K562 (cell line): ENCODE measurements around the gene ARHGAP30. TPM values are rescaled to one million over a fixed set of nuclear protein-coding genes. Genes with fewer than 3 reads are reported as not detected.

Experiments used
- ARID1B ChIP-seq: fragments of 450-650 bp; IDR thresholded peaks from 2 replicates; pipeline ENCODE4 v1.6.1; 2016; ENCODE audit warnings: antibody characterized with exemption, mild to moderate bottlenecking, inconsistent platforms
- CBX5 ChIP-seq: IDR thresholded peaks from 2 replicates; pipeline ENCODE4 v1.6.1; 2014; ENCODE audit warnings: low read depth, borderline replicate concordance
- MTA3 ChIP-seq: fragments of 450-650 bp; formaldehyde crosslinking; IDR thresholded peaks from 2 replicates; pipeline ENCODE4 v1.6.1; 2017; ENCODE audit warnings: mild to moderate bottlenecking, borderline replicate concordance
- NCOA2 ChIP-seq, 2 experiments: fragments of 450-650 bp; IDR thresholded peaks; 2 replicates each; pipeline ENCODE4 v1.6.1; 2018; ENCODE audit warnings: mild to moderate bottlenecking in 2 of 2, moderate library complexity in 1 of 2; ENCODE audit not compliant: partially characterized antibody in 2 of 2
- NFXL1 ChIP-seq: fragments of 450-650 bp; formaldehyde crosslinking; IDR thresholded peaks from 2 replicates; pipeline ENCODE4 v1.4.0; 2021; ENCODE audit warnings: mild to moderate bottlenecking
- POLR2G ChIP-seq: fragments of 200-400 bp; formaldehyde crosslinking; IDR thresholded peaks from 2 replicates; pipeline ENCODE4 v1.6.1; 2017; ENCODE audit warnings: low read depth, mild to moderate bottlenecking, antibody characterized with exemption, low read length, moderate library complexity
- PRPF4 ChIP-seq: fragments of 200-400 bp; formaldehyde crosslinking; IDR thresholded peaks from one replicate; pipeline ENCODE4 v1.6.1; 2017; ENCODE audit warnings: low read length, low read depth, mild to moderate bottlenecking; ENCODE audit not compliant: insufficient read depth, poor library complexity, severe bottlenecking
- SIX5 ChIP-seq, 2 experiments: IDR thresholded peaks; 2 replicates each; pipeline ENCODE4 v1.6.1; 2011; ENCODE audit warnings: low read length in 2 of 2, borderline replicate concordance in 1 of 2, low read depth in 1 of 2, mild to moderate bottlenecking in 1 of 2, moderate library complexity in 1 of 2; ENCODE audit not compliant: insufficient read depth in 1 of 2
- ZNF668 ChIP-seq: fragments of 250-450 bp; sonication (Bioruptor Pico); IDR thresholded peaks from 2 replicates; pipeline ENCODE4 v1.8.0; 2022; ENCODE audit warnings: mild to moderate bottlenecking, inconsistent platforms
- polyA plus RNA-seq, 8 experiments: library from polyadenylated mRNA; depleted of rRNA in 4 of 8; stranded (reverse) in 5 of 8; unstranded in 3 of 8; fragments of >200 nt; fragmentation: Nextera tagmentation in 2 of 8; fragmentation: Illumina TruSeq in 1 of 8; extraction: Ambion mirVana in 2 of 8; extraction: Trizol in 1 of 8; gene quantifications; 2 replicates each; pipeline versions ENCODE4 v1.2.1 to v1.2.3, GENCODE V29; 2011 to 2014; ENCODE audit warnings: inconsistent platforms in 1 of 8, missing spikeins in 1 of 8
- total RNA-seq, 7 experiments: library from RNA; depleted of rRNA in 6 of 7; stranded (reverse); fragments of >200 nt in 6 of 7; fragmentation: Illumina TruSeq in 2 of 7; extraction: Trizol in 2 of 7; gene quantifications; 2 replicates each; pipeline versions ENCODE4 v1.2.1 to v1.2.3, GENCODE V29; 2011 to 2021; ENCODE audit warnings: low replicate concordance in 1 of 7
- TF ChIP-seq, protein P1 (sequence below): IDR thresholded peaks from 3 replicates; pipeline ENCODE4 v1.6.1; 2011; ENCODE audit warnings: borderline replicate concordance, mild to moderate bottlenecking; ENCODE audit not compliant: insufficient read length, insufficient read depth
- TF ChIP-seq, protein P2 (sequence below), 2 experiments: IDR thresholded peaks; 2 replicates each; pipeline ENCODE4 v1.6.1; 2012; ENCODE audit warnings: improper control_type of control experiment in 2 of 2, low read depth in 2 of 2, low read length in 2 of 2, borderline replicate concordance in 1 of 2
- TF ChIP-seq, protein P3 (sequence below): sonication (generic); formaldehyde crosslinking; IDR thresholded peaks from 2 replicates; pipeline ENCODE4 v1.8.0; 2022; ENCODE audit warnings: mild to moderate bottlenecking, missing genetic modification reagents
- TF ChIP-seq, protein P4 (sequence below): fragments of 450-650 bp; IDR thresholded peaks from 2 replicates; pipeline ENCODE4 v1.7.0; 2016; ENCODE audit warnings: borderline replicate concordance
- TF ChIP-seq, protein P5 (sequence below): fragments of 450-650 bp; formaldehyde crosslinking; conservative IDR thresholded peaks from 2 replicates; pipeline ENCODE4 v1.4.0; 2022; ENCODE audit warnings: mild to moderate bottlenecking, missing genetic modification characterization

Gene ARHGAP30
- total and polyA plus RNA-seq, 9 of the 15 experiments (the other 6 are each of a cell fraction or from before 2014, with no cell fraction given) = 0.01 to 0.73 (median 0.12) TPM

DNA sequence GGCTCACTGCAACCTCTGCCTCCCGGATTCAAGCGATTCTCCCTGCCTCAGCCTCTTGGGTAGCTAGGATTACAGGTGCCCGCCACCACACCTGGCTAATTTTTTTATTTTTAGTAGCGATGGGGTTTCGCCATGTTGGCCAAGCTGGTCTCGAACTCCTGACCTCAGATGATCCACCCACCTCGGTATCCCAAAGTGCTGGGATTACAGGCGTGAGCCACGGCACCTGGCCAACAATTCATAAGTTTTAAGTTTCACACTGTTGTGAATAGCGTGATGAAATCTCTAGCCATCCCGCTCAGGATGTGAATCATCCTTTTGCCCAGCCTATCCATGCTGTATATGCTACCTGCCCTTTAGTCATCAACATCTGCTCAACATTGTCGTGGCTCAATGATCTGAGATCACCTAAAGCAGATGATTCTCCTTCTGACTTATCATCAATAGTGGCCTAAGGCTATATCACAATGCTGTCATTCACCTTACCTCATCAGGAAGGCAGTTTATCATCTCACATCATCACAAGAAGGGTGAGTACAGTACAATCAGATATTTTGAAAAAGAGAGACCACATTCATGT, 45.5 kb upstream of the ARHGAP30 start (continued):
- TF ChIP-seq ARID1B (peak; percentile 71), SIX5 (IDR thresholded peaks at IDR 0.05; ENCODE audit: borderline replicate concordance in 1 of 2, insufficient read depth in 1 of 2, low read depth in 1 of 2, low read length in 2 of 2) (no peak), NCOA2 (IDR thresholded peaks at IDR 0.05; ENCODE audit: partially characterized antibody in 2 of 2) (no peak), PRPF4 (no peak), CBX5 (no peak), POLR2G (0 out of 2 replicates have a peak, but pooled peaks have one; percentile 16), NFXL1 (CRISPR knock-in tag) (0 out of 2 replicates have a peak, but pooled peaks have one; percentile 66), ZNF668 (no peak), MTA3 (peak; percentile 21; the same call in 1 of the 2 replicates)
- TF ChIP-seq, protein P1, sequence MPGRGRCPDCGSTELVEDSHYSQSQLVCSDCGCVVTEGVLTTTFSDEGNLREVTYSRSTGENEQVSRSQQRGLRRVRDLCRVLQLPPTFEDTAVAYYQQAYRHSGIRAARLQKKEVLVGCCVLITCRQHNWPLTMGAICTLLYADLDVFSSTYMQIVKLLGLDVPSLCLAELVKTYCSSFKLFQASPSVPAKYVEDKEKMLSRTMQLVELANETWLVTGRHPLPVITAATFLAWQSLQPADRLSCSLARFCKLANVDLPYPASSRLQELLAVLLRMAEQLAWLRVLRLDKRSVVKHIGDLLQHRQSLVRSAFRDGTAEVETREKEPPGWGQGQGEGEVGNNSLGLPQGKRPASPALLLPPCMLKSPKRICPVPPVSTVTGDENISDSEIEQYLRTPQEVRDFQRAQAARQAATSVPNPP = no peak
- TF ChIP-seq, protein P2, sequence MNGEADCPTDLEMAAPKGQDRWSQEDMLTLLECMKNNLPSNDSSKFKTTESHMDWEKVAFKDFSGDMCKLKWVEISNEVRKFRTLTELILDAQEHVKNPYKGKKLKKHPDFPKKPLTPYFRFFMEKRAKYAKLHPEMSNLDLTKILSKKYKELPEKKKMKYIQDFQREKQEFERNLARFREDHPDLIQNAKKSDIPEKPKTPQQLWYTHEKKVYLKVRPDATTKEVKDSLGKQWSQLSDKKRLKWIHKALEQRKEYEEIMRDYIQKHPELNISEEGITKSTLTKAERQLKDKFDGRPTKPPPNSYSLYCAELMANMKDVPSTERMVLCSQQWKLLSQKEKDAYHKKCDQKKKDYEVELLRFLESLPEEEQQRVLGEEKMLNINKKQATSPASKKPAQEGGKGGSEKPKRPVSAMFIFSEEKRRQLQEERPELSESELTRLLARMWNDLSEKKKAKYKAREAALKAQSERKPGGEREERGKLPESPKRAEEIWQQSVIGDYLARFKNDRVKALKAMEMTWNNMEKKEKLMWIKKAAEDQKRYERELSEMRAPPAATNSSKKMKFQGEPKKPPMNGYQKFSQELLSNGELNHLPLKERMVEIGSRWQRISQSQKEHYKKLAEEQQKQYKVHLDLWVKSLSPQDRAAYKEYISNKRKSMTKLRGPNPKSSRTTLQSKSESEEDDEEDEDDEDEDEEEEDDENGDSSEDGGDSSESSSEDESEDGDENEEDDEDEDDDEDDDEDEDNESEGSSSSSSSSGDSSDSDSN (IDR thresholded peaks at IDR 0.05; ENCODE audit: borderline replicate concordance in 1 of 2, low read depth in 2 of 2, low read length in 2 of 2) = no peak
- TF ChIP-seq, protein P3, sequence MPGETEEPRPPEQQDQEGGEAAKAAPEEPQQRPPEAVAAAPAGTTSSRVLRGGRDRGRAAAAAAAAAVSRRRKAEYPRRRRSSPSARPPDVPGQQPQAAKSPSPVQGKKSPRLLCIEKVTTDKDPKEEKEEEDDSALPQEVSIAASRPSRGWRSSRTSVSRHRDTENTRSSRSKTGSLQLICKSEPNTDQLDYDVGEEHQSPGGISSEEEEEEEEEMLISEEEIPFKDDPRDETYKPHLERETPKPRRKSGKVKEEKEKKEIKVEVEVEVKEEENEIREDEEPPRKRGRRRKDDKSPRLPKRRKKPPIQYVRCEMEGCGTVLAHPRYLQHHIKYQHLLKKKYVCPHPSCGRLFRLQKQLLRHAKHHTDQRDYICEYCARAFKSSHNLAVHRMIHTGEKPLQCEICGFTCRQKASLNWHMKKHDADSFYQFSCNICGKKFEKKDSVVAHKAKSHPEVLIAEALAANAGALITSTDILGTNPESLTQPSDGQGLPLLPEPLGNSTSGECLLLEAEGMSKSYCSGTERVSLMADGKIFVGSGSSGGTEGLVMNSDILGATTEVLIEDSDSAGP (CRISPR knock-in tag) = no peak
- TF ChIP-seq, protein P4, sequence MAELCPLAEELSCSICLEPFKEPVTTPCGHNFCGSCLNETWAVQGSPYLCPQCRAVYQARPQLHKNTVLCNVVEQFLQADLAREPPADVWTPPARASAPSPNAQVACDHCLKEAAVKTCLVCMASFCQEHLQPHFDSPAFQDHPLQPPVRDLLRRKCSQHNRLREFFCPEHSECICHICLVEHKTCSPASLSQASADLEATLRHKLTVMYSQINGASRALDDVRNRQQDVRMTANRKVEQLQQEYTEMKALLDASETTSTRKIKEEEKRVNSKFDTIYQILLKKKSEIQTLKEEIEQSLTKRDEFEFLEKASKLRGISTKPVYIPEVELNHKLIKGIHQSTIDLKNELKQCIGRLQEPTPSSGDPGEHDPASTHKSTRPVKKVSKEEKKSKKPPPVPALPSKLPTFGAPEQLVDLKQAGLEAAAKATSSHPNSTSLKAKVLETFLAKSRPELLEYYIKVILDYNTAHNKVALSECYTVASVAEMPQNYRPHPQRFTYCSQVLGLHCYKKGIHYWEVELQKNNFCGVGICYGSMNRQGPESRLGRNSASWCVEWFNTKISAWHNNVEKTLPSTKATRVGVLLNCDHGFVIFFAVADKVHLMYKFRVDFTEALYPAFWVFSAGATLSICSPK = no peak
- TF ChIP-seq, protein P5, sequence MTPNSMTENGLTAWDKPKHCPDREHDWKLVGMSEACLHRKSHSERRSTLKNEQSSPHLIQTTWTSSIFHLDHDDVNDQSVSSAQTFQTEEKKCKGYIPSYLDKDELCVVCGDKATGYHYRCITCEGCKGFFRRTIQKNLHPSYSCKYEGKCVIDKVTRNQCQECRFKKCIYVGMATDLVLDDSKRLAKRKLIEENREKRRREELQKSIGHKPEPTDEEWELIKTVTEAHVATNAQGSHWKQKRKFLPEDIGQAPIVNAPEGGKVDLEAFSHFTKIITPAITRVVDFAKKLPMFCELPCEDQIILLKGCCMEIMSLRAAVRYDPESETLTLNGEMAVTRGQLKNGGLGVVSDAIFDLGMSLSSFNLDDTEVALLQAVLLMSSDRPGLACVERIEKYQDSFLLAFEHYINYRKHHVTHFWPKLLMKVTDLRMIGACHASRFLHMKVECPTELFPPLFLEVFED = peak; percentile 69; the same call in 1 of the 2 replicates
